Colon (tissue), 2 donors: ENCODE results near the gene IL13.

Experiments used
- FAIRE-seq: peaks from 2 replicates; lab custom pipeline; 2012; peaks lifted over from hg19 to GRCh38; lab: Jason Lieb, UNC
- donor health status: control.
- donor health status: control.

The IL13 gene

DNA sequence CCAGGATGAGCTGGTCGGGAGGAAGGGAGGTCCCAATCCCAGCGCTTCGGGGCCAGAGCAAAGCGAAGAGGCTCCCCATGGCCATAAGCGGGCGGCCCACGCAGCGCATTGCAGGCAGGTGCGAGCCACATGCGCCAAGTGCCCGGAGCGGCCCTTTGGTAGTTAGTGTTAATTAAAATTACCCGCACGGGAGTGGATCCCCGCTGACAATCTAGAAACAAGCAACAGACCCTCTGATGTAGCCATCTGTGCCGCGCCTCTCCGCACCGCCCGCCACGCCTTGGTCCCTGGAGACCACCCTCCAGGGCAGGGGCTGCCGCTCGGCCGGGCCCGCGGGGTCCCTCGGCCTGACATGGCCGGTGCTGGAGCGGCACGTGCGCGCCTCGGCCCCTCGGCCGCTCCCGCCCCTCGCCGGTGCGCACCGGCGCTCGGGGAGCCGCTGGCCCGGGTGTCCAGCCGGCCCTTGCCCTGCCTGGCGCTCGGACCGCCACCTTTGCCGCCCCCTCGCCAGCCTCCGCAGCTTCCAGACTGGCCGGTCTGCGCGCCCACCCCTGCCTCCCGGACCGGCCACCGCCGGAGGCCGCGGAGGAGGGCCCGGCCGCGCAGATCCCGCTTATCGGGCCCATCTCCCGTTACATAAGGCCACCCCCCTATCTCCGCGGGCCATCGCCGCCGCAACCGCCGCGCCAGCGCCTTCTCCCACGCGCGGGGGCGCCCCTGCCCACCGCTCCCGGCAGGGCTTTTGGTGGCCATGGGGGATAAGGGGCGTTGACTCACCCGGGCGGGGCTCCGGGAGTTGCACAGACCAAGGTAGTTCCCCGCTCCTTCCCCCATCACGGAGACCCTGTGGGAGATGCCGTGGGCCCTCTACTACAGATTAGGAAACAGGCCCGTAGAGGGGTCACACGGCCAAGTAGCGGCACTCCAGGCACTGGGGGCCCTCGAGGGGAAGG, 1.9 kb upstream of the IL13 start:
- no peak for FAIRE-seq

DNA sequence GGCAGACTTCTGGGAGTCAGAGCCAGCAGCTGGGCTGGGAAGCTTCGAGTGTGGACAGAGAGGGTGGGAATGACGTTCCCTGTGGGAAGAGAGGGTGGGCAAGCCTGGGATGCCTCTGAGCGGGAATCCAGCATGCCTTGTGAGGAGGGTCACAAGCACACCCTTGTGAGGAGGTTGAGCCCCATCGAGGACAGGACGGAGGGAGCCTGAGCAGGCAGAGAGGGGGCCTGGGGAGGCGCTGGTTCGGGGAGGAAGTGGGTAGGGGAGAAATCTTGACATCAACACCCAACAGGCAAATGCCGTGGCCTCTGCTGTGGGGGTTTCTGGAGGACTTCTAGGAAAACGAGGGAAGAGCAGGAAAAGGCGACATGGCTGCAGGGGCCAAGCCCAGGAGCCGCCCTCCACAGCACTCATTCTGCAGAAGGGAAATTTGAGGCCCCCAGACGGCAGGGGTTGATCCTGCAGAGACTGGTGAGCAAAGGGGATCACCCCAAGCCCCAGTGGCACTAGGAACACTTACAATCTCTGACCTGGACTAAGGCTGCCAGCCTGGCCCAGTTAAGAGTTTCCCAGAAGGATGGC, 1.1 kb upstream of the IL13 start:
- FAIRE-seq: no peak

DNA sequence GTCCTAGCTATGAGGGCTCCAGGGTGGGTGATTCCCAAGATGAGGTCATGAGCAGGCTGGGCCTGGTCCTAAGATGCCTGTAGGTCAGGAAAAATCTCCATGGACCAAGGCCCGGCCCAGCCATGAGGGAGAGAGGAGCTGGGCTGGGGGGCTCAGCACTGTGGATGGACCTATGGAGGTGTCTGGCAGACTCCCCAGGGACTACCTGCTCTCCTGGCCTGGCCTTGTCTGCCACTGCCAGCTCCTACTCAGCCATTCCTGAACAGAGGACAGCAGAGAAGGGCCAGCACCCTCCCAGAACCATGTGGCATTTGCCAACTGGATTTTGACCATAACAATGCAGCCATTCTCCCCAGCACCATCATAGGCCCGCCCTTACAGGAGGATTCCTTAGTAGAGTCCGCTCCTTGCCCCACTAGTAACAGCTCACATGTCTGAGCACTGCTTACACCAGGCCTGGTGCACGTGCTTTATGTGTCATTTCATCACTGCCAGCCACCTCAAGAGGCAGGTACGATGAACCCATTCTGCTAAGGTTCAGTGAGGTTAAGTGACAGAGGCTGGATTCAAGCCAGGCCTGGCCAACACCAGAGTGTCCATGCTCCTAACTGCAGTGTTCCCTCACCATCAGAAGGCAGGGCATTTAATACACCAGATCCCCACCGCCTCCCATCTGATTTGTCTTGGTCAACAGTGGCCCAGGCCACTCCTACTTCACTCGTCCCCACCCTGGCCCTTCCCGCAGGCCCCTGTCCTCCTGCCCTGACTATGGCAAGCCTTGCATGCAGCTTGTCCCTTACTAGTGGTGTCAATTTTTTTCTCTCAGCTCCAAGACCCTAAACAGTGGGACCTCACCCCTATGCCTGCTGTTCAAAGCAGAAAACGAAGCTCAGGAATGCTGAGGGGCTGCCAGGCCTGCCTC, 669 bp downstream of the IL13 start:
- no peak for FAIRE-seq

DNA sequence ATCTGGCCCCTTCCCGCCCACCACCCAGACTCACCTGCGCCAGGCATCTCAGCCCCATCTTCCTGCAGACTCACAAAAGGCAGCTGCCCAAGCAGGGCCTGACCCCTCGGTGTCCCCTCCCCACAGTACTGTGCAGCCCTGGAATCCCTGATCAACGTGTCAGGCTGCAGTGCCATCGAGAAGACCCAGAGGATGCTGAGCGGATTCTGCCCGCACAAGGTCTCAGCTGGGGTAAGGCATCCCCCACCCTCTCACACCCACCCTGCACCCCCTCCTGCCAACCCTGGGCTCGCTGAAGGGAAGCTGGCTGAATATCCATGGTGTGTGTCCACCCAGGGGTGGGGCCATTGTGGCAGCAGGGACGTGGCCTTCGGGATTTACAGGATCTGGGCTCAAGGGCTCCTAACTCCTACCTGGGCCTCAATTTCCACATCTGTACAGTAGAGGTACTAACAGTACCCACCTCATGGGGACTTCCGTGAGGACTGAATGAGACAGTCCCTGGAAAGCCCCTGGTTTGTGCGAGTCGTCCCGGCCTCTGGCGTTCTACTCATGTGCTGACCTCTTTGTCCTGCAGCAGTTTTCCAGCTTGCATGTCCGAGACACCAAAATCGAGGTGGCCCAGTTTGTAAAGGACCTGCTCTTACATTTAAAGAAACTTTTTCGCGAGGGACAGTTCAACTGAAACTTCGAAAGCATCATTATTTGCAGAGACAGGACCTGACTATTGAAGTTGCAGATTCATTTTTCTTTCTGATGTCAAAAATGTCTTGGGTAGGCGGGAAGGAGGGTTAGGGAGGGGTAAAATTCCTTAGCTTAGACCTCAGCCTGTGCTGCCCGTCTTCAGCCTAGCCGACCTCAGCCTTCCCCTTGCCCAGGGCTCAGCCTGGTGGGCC, 1.9 kb downstream of the IL13 start:
- FAIRE-seq: no peak

DNA sequence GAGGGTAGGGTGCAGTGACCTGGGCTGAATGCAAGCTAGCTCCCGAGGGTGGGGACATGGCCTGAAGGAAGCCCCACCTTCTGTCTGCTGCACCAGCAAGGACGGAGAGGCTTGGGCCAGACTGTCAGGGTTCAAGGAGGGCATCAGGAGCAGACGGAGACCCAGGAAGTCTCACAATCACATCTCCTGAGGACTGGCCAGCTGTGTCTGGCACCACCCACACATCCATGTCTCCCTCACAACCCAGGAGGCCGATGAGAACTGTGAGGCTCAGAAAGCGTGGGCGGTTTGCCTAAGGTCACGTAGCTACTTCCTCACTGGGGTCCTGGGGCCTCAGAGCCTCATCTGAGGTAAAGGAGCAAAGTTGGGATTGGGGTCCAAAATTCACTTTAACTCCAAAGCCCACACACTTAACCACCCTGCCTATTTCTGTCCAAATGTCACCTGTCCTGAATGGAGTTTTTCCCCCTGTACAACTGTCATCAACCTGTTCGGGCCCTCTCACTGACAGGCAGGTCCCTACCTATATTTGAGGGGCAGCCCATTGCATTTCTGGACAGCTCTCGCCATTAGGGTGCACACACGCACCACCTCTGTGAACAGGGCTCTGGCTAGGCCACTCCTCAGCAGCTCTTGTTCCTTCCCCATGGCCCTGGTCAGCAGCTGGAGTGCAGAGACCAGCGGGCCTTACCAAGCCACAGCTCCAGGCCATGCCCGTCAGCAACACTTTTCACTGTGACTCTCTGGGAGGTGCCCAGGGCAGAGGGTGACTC, 3.4 kb downstream of the IL13 start:
- no peak for FAIRE-seq

DNA sequence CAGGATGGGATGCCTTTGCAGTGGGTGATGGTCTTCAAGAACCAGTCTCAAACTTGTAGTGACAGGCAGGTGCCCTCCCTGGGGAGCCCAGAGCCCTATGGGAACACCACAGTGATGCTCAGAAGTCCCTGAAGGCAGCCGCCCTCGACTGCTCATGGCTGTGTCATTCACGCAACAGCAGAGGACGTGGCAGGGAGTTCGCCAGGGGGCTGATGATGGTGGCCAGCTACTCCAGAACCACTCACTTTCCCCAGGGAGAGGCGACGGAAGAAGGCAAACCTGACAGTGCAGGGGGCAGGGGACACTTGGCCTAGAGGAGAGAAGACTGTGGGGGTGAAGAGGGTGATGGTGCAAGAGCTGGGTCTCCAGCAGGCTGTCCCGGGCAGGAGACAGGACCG, 4.0 kb downstream of the IL13 start:
- FAIRE-seq: no peak

DNA sequence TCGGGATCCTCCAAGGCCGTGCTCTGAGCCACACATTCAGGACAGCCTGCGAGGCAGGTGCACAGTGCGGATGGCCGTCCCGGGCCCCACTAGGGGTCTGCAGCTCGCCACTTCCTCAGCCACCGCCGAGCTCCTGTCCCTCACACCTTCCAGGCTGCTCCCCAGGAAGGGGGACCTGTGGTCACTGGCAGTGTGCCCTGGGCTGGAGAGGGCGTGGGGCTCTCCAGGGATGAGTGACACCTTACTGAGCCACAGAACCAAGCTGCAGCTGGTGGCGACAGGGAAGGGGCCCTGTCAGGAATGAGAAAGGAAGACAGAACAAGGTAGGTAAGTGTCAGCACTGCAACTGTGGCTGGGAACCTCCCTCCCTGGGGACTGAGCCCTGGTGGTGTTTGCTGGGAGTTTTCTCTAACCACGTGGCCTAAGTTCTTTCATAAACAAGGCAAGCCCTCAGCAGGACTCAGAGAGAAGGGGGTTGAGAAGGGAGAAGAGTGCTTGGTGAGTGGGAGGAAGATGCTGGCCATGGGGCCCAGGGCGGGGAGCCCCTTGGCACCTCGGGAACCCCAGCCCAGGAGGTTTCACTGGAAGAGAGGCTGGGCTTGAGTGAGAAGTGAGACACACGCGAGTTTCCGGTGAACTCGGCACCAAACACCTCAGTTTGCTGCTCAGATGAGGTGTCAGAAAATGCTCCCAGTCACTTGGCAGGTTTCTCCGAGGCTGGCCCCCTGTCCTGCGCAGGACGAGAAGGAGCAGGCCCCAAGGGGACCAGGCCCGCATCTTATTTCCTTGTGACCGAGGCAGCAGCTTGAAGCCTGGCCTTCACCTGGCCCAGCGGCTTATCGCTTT, 5.2 kb downstream of the IL13 start:
- no peak for FAIRE-seq

DNA sequence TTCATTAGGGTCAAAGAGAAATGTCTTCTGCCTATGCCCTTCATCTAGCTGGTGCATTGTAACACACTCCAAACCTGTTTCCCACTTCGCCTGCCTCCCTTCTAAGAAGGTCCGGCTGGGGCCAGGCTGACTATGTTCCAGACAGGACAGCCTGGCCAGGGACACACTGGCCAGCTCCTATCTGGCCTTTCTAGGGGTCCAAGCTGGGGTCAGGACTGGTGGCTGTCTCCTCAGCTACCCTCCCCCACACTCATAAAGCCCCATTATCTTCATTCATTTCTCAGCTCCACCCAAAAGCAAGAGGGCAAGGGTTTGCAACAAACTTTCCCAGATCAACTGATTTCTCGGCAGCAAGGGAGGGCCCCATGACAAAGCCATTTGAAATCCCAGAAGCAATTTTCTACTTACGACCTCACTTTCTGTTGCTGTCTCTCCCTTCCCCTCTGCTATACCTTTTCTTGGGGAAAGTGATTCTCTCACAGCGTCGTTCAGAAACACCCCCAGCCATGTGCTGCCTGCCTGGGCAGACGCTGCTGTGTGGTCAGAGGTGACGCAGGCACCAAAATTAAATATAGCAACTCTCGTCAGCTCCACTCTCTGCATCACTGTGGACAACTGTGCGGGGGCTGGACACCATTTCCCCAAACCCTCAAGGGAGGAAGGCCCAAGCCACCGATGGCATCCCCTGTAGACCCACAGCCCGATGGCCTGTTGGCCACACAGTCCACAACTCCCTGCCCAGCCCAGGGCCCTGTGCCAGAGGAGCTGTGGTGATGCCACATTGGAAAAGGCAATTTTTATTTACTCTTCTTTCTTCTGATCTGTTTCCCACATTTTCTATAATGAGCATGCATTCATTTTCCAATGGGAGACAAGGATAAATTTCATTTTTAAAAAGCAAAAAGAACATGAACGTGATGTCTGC, 6.1 kb downstream of the IL13 start:
- FAIRE-seq: no peak

DNA sequence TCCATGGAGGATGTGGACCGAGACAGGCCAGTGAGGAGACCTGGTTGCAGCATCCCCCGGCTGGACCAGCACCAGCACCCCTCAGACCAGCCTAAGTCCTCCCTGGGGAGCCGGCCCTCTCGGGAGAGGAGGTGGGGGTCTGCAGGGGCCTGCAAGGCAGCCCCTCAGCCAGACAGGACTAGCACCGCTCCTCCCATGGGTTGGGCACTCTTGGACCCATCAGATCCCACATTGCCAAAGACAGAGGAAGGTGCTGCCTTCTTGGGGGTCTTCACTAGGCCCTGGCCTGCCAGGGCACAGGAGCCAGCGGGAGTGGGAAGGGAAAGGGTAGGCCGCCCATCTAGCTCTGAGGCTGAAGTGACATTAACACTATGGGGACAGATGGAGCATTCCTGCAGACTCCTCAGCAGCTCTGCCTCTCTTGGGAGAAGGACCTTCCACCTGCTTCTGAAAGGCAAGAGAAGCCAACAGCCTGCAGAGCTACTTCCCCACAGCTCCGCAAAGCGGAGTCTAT, 6.8 kb downstream of the IL13 start:
- FAIRE-seq: no peak

DNA sequence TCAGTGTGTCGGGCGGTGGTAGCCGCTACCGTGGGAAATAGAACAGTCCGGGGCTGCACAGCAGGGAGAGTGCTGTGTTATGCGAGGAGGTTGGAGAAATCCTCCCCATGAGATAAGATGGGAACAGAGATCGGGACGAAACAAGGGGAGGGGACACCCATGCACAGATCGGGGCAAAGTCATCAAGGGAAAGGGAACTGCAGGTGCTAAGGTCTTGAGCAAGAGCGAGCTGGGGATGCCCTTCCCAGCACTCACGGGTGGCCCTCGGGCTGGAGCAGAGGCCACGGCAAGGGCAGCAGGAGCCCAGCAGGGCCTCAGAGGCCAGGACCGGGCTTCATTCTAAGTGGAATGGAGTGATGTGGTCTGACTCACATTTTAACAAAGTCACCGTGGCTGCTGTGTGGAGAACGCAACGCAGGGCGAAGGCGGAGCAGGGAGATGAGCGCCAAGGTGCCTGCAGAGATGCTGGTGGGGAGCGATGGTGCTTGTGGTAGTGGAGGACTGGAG, 7.7 kb downstream of the IL13 start:
- FAIRE-seq: no peak

DNA sequence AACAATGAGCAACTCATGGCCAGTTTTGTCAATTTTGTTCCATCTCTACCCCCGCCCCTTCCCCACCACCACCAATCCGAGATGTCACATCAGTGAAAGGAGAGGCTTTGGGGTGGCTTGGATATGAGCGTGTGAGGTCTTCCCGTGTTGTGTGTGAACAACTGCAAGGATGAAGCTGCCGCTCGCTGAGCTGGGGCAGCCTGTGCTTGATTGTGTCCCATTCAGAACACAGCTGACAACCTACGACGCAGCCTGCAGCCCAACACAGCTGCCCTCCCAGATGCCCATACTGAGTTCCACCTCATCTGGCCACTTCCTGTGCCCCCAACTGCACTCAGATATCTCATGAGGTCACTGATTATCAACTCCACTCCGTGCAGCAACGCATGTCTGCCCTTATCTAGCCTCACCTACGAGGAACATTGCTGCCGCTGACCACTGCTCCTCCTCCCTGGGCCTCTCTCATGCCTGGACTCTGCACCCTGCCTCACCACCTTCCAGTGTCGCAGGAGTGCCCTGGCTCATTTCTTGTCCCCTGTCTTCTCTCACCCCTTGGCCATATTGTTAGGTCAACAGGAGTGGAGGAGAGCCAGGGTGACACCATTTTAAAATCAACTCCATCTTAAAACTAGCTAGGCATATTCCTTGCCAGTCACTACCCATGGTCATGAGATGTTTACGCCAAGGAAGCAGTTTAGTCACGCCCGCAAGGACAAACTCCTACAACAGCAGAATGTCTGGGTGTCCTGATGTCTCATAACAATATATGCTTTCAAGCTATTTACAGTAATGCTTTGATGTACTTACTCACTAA, 8.5 kb downstream of the IL13 start:
- no peak for FAIRE-seq

DNA sequence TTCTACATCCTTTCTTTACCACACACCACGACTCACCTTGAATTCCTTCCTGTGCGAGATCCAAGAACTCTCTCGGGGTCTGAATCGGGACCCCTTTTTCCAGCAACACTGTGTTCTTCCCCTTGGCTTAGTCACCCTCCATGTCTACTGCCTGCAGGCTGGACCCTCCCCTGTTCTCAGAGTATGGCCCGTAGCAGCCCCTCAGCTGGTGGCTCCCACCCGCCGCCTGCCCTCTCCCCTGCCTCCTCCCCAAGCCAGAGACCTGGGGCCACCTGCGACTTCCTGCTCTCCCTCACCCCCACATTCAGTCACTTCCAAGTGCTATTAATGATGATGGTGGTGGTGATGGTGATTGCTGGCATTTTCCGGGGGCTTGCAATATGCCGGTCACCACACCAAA, 9.3 kb downstream of the IL13 start:
- no peak for FAIRE-seq

DNA sequence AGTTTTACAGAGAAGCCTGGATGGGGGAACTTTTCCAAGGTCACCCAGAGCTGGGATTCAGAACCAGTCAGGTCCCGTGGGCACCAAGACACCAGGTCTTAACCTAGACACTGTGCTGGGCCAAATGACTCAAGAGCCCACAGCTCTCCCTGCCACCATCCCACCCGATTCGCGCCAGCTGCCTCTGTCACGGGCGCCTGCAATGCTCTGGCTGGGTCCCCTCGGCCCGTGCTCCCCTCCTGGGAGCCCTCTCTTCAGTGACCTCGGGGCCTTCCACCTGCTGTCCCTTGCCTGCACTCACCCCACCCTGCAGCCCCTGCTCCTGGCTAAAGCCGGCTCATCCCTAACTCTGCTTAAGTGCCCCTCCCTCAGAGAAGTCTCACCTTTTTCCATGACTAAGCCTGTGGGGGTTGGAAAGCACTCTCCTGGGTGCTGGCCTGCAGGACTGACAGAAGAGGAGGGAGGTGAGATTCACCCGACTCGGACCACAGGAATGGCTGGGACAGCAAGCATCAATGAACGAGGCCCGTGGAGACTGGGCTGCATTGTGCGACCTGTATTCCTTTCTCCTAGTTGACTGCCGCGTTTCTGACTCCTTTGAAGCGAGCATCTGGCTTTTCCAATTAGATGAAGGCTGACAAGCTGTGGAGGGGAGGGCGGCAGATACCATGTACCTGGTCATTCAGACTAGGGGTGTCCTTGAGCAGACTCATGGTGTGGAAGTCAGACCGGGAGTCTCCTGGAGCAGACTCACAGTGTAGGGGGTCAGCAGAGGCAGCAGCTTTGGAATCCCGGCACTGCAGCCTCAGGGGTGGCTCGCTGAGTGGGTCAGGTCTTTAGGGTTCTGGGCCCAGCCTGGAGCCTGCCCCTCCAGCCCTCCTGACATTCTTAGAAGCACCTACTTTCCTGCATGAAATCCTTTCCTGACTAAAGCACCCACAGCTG, 10.1 kb downstream of the IL13 start:
- no peak for FAIRE-seq

DNA sequence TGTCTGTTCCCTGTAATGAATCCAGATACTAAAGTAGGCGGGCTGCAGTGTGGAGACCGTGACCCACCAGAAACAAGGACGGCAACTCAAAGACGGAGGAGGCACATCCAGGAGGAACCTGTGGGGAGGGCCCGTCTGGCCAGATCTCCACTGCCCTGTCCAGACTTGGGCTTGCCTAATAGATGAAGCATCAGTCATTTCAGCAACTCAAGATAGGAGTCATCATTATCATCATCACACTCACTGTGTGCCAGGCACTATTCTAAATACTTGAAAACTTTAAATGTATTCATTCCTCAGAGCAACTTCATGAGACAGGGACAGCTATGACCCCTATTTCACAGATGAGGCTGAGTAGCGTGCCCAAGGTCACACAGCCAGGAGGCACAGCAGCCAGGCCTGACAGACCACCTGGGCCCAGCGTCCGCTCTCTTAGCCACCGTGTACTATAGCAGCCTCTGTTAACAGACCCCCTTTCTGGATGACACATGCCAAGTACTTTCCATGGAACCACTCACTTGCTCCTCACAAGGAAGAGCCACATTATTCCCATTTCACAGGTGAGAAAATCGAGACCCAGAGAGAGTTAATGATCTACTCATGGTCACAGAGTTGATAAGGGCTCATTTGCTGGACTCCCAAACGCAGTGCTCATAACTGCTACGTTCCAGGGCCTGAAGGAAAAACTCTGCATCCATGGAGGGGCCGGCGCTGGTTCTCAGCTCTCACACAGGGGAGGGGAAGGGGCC, 10.9 kb downstream of the IL13 start:
- no peak for FAIRE-seq

DNA sequence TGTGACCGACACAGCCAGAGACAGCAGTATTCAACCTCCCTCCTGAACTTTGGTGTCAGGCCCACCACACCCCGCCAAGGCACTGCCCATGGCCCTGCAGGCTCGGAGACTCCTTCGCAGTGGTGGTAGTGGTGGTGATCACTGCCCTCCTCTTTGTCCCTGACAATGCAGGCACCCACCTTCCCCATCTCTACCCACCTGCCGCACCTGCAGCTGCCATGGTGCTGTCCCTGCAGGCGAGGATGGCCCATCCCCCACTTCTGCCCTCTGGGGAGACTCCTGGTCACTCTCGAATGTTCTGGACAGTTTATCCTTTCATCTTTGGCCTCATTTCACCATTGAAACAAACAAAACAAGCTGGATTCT, 11.5 kb downstream of the IL13 start:
- no peak for FAIRE-seq
